ENCODE results near the gene TPT1.
A peak's percentile ranks its signal among the peaks of the same experiment; 100 is the strongest.

The TPT1 gene

DNA sequence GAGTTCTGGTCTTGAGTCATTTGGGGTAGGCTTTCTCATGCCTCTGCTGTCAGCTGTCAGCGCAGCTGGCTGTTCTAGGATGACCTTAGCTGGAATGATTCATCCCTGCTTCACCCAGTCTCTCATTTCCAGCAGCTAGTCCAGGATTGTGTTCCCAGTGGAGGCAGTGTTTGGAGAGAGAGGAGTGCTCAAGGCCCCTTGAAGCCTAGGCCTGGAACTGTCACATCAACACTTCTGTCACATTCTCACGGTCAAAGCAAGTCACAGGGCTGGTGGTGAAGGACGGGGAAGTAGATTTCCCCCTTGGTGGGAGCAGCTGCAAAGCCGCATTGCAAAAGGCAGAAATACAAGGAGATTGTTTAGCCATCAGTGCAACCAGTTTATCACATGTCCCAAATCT, 15.2 kb downstream of the TPT1 start:
- TF ChIP-seq POLR2AphosphoS5 (IDR thresholded peaks at IDR 0.05; ENCODE audit: low read depth, low read length) (no peak), TAF1 (IDR thresholded peaks at IDR 0.05; ENCODE audit: low read depth, low read length) (no peak)
- DNase-seq (ENCODE audit: insufficient read length, low spot score) (no peak), FAIRE-seq (peak; percentile 23)

- no peak for FAIRE-seq
- TF ChIP-seq PAX5 (IDR thresholded peaks at IDR 0.05; ENCODE audit: insufficient read depth, low read length, severe bottlenecking) (no peak), POLR2A (IDR thresholded peaks at IDR 0.05; ENCODE audit: low read depth, low read length) (no peak), POLR2AphosphoS5 (IDR thresholded peaks at IDR 0.05; ENCODE audit: low read depth, low read length) (no peak), TAF1 (IDR thresholded peaks at IDR 0.05; ENCODE audit: low read depth, low read length) (no peak)
- no peak for DNase-seq (ENCODE audit: insufficient read length, low spot score)
Observed at GRCh38 chr13:45320876-45321629, 19.9 kb downstream of the TPT1 start.

GRCh38 chr13:45316996-45317395, 24.0 kb downstream of the TPT1 start:
- no peak for FAIRE-seq

DNA sequence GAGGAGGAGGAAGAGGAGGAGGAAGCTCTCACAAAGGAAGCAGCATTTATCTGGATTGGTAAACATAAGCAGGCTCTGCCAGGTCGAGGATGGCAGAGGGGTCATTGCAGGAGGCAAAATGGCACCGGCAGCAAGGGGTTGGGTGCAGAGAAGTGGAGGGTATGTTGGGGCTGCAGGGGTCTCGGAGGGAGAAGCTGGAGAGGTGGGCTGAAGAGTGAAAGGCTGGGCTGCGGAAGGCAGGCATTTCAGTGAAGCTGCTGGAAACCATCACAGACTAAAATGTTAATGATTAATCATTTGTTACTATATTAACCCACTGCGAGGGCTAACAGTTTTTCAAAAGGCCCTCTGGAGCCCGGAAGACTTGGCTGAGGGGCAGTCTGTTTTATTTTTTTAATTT, 24.6 kb downstream of the TPT1 start:
- DNase-seq (ENCODE audit: insufficient read length, low spot score) (no peak), FAIRE-seq (no peak)
- TF ChIP-seq POU2F2 (IDR thresholded peaks at IDR 0.05; ENCODE audit: low read depth, low read length) (no peak), TAF1 (IDR thresholded peaks at IDR 0.05; ENCODE audit: low read depth, low read length) (no peak), SPI1 (IDR thresholded peaks at IDR 0.05; ENCODE audit: low read depth, low read length) (no peak), POLR2AphosphoS5 (IDR thresholded peaks at IDR 0.05; ENCODE audit: low read depth, low read length) (no peak), PAX5 (IDR thresholded peaks at IDR 0.05; ENCODE audit: insufficient read depth, low read length, severe bottlenecking) (no peak), POLR2A (IDR thresholded peaks at IDR 0.05; ENCODE audit: low read depth, low read length) (no peak)

More at GRCh38 chr13:45316996-45317395, 24.0 kb downstream of the TPT1 start:
- DNase-seq (ENCODE audit: insufficient read length, low spot score): no peak
- no peak for TF ChIP-seq SPI1 (IDR thresholded peaks at IDR 0.05; ENCODE audit: low read depth, low read length)
- TF ChIP-seq POU2F2 (IDR thresholded peaks at IDR 0.05; ENCODE audit: low read depth, low read length): no peak
- TF ChIP-seq TAF1 (IDR thresholded peaks at IDR 0.05; ENCODE audit: low read depth, low read length): no peak
- no peak for TF ChIP-seq POLR2AphosphoS5 (IDR thresholded peaks at IDR 0.05; ENCODE audit: low read depth, low read length)
- TF ChIP-seq PAX5 (IDR thresholded peaks at IDR 0.05; ENCODE audit: insufficient read depth, low read length, severe bottlenecking): no peak
- TF ChIP-seq POLR2A (IDR thresholded peaks at IDR 0.05; ENCODE audit: low read depth, low read length): no peak

GRCh38 chr13:45315520-45316167, 25.3 kb downstream of the TPT1 start:
- FAIRE-seq (no peak), DNase-seq (ENCODE audit: insufficient read length, low spot score) (no peak)
- no peak for TF ChIP-seq PAX5 (IDR thresholded peaks at IDR 0.05; ENCODE audit: insufficient read depth, low read length, severe bottlenecking)
- no peak for TF ChIP-seq SPI1 (IDR thresholded peaks at IDR 0.05; ENCODE audit: low read depth, low read length)
- no peak for TF ChIP-seq POLR2AphosphoS5 (IDR thresholded peaks at IDR 0.05; ENCODE audit: low read depth, low read length)
- no peak for TF ChIP-seq TAF1 (IDR thresholded peaks at IDR 0.05; ENCODE audit: low read depth, low read length)
- no peak for TF ChIP-seq POU2F2 (IDR thresholded peaks at IDR 0.05; ENCODE audit: low read depth, low read length)
- no peak for TF ChIP-seq POLR2A (IDR thresholded peaks at IDR 0.05; ENCODE audit: low read depth, low read length)

- no peak for DNase-seq (ENCODE audit: insufficient read length, low spot score)
- no peak for TF ChIP-seq TAF1 (IDR thresholded peaks at IDR 0.05; ENCODE audit: low read depth, low read length)
- no peak for TF ChIP-seq SPI1 (IDR thresholded peaks at IDR 0.05; ENCODE audit: low read depth, low read length)
- TF ChIP-seq POLR2AphosphoS5 (IDR thresholded peaks at IDR 0.05; ENCODE audit: low read depth, low read length): no peak
- no peak for TF ChIP-seq POLR2A (IDR thresholded peaks at IDR 0.05; ENCODE audit: low read depth, low read length)
- no peak for TF ChIP-seq PAX5 (IDR thresholded peaks at IDR 0.05; ENCODE audit: insufficient read depth, low read length, severe bottlenecking)
- no peak for TF ChIP-seq POU2F2 (IDR thresholded peaks at IDR 0.05; ENCODE audit: low read depth, low read length)
- no peak for FAIRE-seq
Observed at GRCh38 chr13:45314822-45315221, 26.2 kb downstream of the TPT1 start.

- DNase-seq (ENCODE audit: insufficient read length, low spot score) (no peak), FAIRE-seq (peak; percentile 74)
- TF ChIP-seq TAF1 (IDR thresholded peaks at IDR 0.05; ENCODE audit: low read depth, low read length) (no peak), SPI1 (IDR thresholded peaks at IDR 0.05; ENCODE audit: low read depth, low read length) (no peak), POLR2AphosphoS5 (IDR thresholded peaks at IDR 0.05; ENCODE audit: low read depth, low read length) (no peak), POU2F2 (IDR thresholded peaks at IDR 0.05; ENCODE audit: low read depth, low read length) (no peak), PAX5 (IDR thresholded peaks at IDR 0.05; ENCODE audit: insufficient read depth, low read length, severe bottlenecking) (no peak), POLR2A (IDR thresholded peaks at IDR 0.05; ENCODE audit: low read depth, low read length) (no peak)
Observed at GRCh38 chr13:45310341-45311131, 30.4 kb downstream of the TPT1 start.

GRCh38 chr13:45306966-45307365, 34.0 kb downstream of the TPT1 start:
- FAIRE-seq (no peak), DNase-seq (ENCODE audit: insufficient read length, low spot score) (no peak)
- TF ChIP-seq POLR2AphosphoS5 (IDR thresholded peaks at IDR 0.05; ENCODE audit: low read depth, low read length) (no peak), POLR2A (IDR thresholded peaks at IDR 0.05; ENCODE audit: low read depth, low read length) (no peak), SPI1 (IDR thresholded peaks at IDR 0.05; ENCODE audit: low read depth, low read length) (no peak), PAX5 (IDR thresholded peaks at IDR 0.05; ENCODE audit: insufficient read depth, low read length, severe bottlenecking) (no peak), TAF1 (IDR thresholded peaks at IDR 0.05; ENCODE audit: low read depth, low read length) (no peak), POU2F2 (IDR thresholded peaks at IDR 0.05; ENCODE audit: low read depth, low read length) (no peak)

DNA sequence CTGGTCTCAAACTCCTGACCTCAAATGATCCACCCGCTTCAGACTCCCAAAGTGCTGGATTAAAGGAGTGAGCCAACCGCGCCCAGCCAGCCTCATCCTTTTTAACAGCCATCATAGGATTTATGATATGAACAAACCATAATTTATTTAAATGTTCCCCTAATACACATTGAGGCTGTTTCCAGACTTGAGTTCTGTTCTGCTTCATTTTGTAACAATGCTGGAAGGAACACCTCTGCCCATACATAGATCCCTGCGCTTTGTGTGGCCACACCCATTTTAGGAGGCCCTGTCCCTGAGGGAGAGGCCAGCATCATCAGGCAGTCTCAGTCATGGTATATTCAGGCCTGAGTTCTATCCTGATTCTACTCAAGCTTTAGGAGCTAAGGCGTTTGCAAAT, 35.9 kb downstream of the TPT1 start:
- no peak for DNase-seq (ENCODE audit: insufficient read length, low spot score)
- TF ChIP-seq SPI1 (IDR thresholded peaks at IDR 0.05; ENCODE audit: low read depth, low read length) (no peak), POLR2AphosphoS5 (IDR thresholded peaks at IDR 0.05; ENCODE audit: low read depth, low read length) (no peak), POU2F2 (IDR thresholded peaks at IDR 0.05; ENCODE audit: low read depth, low read length) (no peak), TAF1 (IDR thresholded peaks at IDR 0.05; ENCODE audit: low read depth, low read length) (no peak), POLR2A (IDR thresholded peaks at IDR 0.05; ENCODE audit: low read depth, low read length) (no peak)
- no peak for FAIRE-seq
